Astrocyte (in vitro differentiated cells and primary cell): ENCODE data around the gene DNM1.

ENCODE experiments used
- CTCF ChIP-seq: IDR thresholded peaks from 2 replicates; pipeline ENCODE4 v1.5.1; 2011; ENCODE audit warnings: low read depth, mild to moderate bottlenecking, inconsistent platforms, low read length, moderate library complexity; ENCODE audit not compliant: insufficient read depth
- EZH2 ChIP-seq: IDR thresholded peaks from 2 replicates; pipeline ENCODE4 v1.6.1; 2012; ENCODE audit warnings: mild to moderate bottlenecking, low read length, inconsistent platforms; ENCODE audit not compliant: insufficient read depth

- TF ChIP-seq EZH2 (no peak), CTCF (no peak)
Observed at GRCh38 chr9:128211186-128211980, 8.2 kb downstream of the DNM1 start.
